HCT116 (cell line): ENCODE data around the gene ZNF135.

ENCODE experiments used
- CEBPB ChIP-seq: IDR thresholded peaks from 2 replicates; pipeline ENCODE4 v1.6.1; 2012; ENCODE audit warnings: low read depth
- POLR2A ChIP-seq: IDR thresholded peaks from 2 replicates; pipeline ENCODE4 v1.7.0; 2011; ENCODE audit warnings: borderline replicate concordance; ENCODE audit not compliant: insufficient read depth, insufficient read length; ENCODE audit errors: extremely low read depth
- RAD21 ChIP-seq: IDR thresholded peaks from 2 replicates; pipeline ENCODE4 v1.6.1; 2012; ENCODE audit warnings: low read depth, mild to moderate bottlenecking
- SRF ChIP-seq: IDR thresholded peaks from 2 replicates; pipeline ENCODE4 v1.6.1; 2012; ENCODE audit warnings: low read depth
- TCF7L2 ChIP-seq: IDR thresholded peaks from 2 replicates; pipeline ENCODE4 v1.7.0; 2011; ENCODE audit warnings: borderline replicate concordance, inconsistent platforms; ENCODE audit not compliant: insufficient read depth, insufficient read length; ENCODE audit errors: extremely low read depth
- TF ChIP-seq, protein P1 (sequence below), 3 experiments: fragments of 200-600 bp in 1 of 3; sonication (generic) in 1 of 3; IDR thresholded peaks in 2 of 3; conservative IDR thresholded peaks in 1 of 3; 2 replicates each; pipeline ENCODE4 v1.5.1; 2012 to 2017; ENCODE audit warnings: low read depth in 2 of 3, low read length in 2 of 3, antibody characterized with exemption in 1 of 3, borderline replicate concordance in 1 of 3, control low read depth in 1 of 3, mild to moderate bottlenecking in 1 of 3, mixed read lengths in 1 of 3, mixed run types in 1 of 3, moderate library complexity in 1 of 3; ENCODE audit not compliant: insufficient read depth in 1 of 3

DNA sequence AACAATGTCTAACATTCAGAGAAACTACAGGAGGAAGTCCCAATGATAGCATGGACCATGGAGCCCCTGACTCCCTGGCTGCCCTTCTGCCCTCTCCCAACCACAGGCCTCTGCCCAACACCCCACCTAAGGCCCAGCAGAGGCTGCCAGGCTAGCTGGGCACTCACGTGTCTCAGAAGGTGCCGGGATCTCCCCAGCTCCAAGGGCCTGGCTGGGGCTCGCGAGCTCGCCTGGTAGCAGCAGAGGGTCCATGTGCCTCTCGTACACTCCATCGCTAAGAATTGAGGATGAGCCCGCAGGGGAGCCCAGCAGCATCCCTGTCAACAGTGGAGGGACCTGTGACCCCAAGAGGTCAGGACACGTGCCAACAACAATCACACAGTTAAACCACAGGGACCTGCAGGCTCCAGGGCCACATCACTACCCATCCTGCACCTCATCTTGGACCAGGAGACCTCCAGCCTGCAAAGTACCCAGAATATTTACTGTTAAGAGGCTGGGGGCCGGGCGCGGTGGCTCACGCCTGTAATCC, 29.5 kb downstream of the ZNF135 start:
- TF ChIP-seq, protein P1, sequence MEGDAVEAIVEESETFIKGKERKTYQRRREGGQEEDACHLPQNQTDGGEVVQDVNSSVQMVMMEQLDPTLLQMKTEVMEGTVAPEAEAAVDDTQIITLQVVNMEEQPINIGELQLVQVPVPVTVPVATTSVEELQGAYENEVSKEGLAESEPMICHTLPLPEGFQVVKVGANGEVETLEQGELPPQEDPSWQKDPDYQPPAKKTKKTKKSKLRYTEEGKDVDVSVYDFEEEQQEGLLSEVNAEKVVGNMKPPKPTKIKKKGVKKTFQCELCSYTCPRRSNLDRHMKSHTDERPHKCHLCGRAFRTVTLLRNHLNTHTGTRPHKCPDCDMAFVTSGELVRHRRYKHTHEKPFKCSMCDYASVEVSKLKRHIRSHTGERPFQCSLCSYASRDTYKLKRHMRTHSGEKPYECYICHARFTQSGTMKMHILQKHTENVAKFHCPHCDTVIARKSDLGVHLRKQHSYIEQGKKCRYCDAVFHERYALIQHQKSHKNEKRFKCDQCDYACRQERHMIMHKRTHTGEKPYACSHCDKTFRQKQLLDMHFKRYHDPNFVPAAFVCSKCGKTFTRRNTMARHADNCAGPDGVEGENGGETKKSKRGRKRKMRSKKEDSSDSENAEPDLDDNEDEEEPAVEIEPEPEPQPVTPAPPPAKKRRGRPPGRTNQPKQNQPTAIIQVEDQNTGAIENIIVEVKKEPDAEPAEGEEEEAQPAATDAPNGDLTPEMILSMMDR (IDR thresholded peaks at IDR 0.05 in 2 of 3, conservative IDR thresholded peaks at IDR 0.05 in 1 of 3; ENCODE audit: borderline replicate concordance in 1 of 3, insufficient read depth in 1 of 3, low read depth in 2 of 3, low read length in 2 of 3): no peak
- no peak for TF ChIP-seq SRF
- no peak for TF ChIP-seq RAD21
- no peak for TF ChIP-seq POLR2A
- TF ChIP-seq CEBPB: no peak
- TF ChIP-seq TCF7L2: no peak
